H1 (cell line): Measurements from ENCODE around the gene UROS. TPM values are rescaled to one million over a fixed set of nuclear protein-coding genes. Genes with fewer than 3 reads are reported as not detected.

Experiments used
- CTCF ChIA-PET: fragments of 300-600 bp; sonication (Branson Sonifier 250); formaldehyde crosslinking; loops from one replicate; lab custom pipeline; 2021; ENCODE audit not compliant: partially characterized antibody; lab: Charles Lee
- POLR2A ChIA-PET: fragments of 300-600 bp; sonication (Branson Sonifier 250); formaldehyde crosslinking; loops from one replicate; lab custom pipeline; 2021; ENCODE audit warnings: inconsistent platforms; ENCODE audit not compliant: partially characterized antibody; lab: Charles Lee
- DNase-seq, 2 experiments: peaks; one replicate each; pipeline versions ENCODE4 v3.0.0 to v3.0.0-alpha.2; 2010 to 2022; ENCODE audit warnings: low spot score in 2 of 2, low read depth in 1 of 2, mixed read lengths in 1 of 2
- FAIRE-seq: peaks from 2 replicates; lab custom pipeline; 2011; peaks lifted over from hg19 to GRCh38; lab: Jason Lieb, UNC
- H2AFZ ChIP-seq: 2 replicates; pipeline ENCODE4 v1.8.1; 2012; ENCODE audit warnings: low read length, inconsistent platforms
- H2AK5ac ChIP-seq: 2 replicates; pipeline ENCODE4 v1.6.1; 2013; ENCODE audit warnings: low read depth, low read length
- H2BK120ac ChIP-seq: replicated peaks from 2 replicates; pipeline ENCODE3; 2013; ENCODE audit warnings: low read depth, low read length, inconsistent platforms
- H2BK12ac ChIP-seq: 2 replicates; pipeline ENCODE4 v1.6.1; 2013; ENCODE audit warnings: low read depth, low read length
- H2BK15ac ChIP-seq: 2 replicates; pipeline ENCODE4 v1.6.1; 2013; ENCODE audit warnings: low read length
- H2BK20ac ChIP-seq: 2 replicates; pipeline ENCODE4 v1.6.1; 2013; ENCODE audit warnings: low read length
- H2BK5ac ChIP-seq: 2 replicates; pipeline ENCODE4 v1.6.1; 2013; ENCODE audit warnings: low read depth, low read length
- H3K14ac ChIP-seq: 2 replicates; pipeline ENCODE4 v1.6.1; 2013; ENCODE audit warnings: inconsistent platforms; ENCODE audit not compliant: insufficient read length
- H3K18ac ChIP-seq: 2 replicates; pipeline ENCODE4 v1.6.1; 2013; ENCODE audit warnings: low read length; ENCODE audit errors: extremely low read depth
- H3K23ac ChIP-seq: 2 replicates; pipeline ENCODE4 v1.6.1; 2013; ENCODE audit warnings: inconsistent platforms; ENCODE audit not compliant: insufficient read length
- H3K23me2 ChIP-seq: 2 replicates; pipeline ENCODE4 v1.6.1; 2013; ENCODE audit warnings: low read depth, low read length
- H3K27ac ChIP-seq: 2 replicates; pipeline ENCODE4 v1.6.1; 2011; ENCODE audit warnings: low read depth, low read length, inconsistent platforms
- H3K27me3 ChIP-seq, 4 experiments: replicated peaks in 1 of 4; 1 replicate in 1 of 4; 2 replicates in 3 of 4; pipeline versions ENCODE4 v1.6.1 to v1.8.1; 2011 to 2013; ENCODE audit warnings: low read length in 3 of 4, mild to moderate bottlenecking in 3 of 4, inconsistent platforms in 2 of 4, mixed read lengths in 2 of 4, moderate library complexity in 1 of 4; ENCODE audit not compliant: control insufficient read depth in 3 of 4, insufficient read depth in 3 of 4; ENCODE audit errors: extremely low read depth in 1 of 4
- H3K36me3 ChIP-seq, 4 experiments: 2 replicates each; pipeline versions ENCODE4 v1.6.1 to v1.8.1; 2011 to 2013; ENCODE audit warnings: mild to moderate bottlenecking in 4 of 4, low read length in 3 of 4, moderate library complexity in 2 of 4, control low read depth in 1 of 4, inconsistent platforms in 1 of 4; ENCODE audit not compliant: insufficient read depth in 4 of 4, control insufficient read depth in 2 of 4
- H3K4ac ChIP-seq: replicated peaks from 2 replicates; pipeline ENCODE3; 2013; ENCODE audit warnings: low read length, low read depth, mixed read lengths, inconsistent platforms; ENCODE audit not compliant: insufficient read length
- H3K4me1 ChIP-seq, 4 experiments: replicated peaks in 1 of 4; 1 replicate in 1 of 4; 2 replicates in 3 of 4; pipeline versions ENCODE4 v1.6.1 to v1.8.1; 2011 to 2013; ENCODE audit warnings: low read length in 3 of 4, inconsistent platforms in 2 of 4, mixed read lengths in 1 of 4; ENCODE audit not compliant: insufficient read depth in 4 of 4, control insufficient read depth in 3 of 4
- H3K4me2 ChIP-seq, 2 experiments: 2 replicates each; pipeline versions ENCODE4 v1.6.1 to v1.8.1; 2011 to 2013; ENCODE audit warnings: low read depth in 2 of 2, low read length in 2 of 2, control low read depth in 1 of 2, inconsistent platforms in 1 of 2, mild to moderate bottlenecking in 1 of 2; ENCODE audit not compliant: insufficient read depth in 1 of 2
- H3K4me3 ChIP-seq, 4 experiments: fragments of 200-600, 300-600 bp in 1 of 4; sonication (generic), shearing (Covaris generic), sonication (Bioruptor Twin) in 1 of 4; 2 replicates each; pipeline versions ENCODE4 v1.5.1 to v1.8.1; 2011 to 2016; ENCODE audit warnings: low read length in 4 of 4, low read depth in 3 of 4, control low read depth in 2 of 4, inconsistent platforms in 2 of 4, mild to moderate bottlenecking in 2 of 4, mixed read lengths in 1 of 4, moderate library complexity in 1 of 4; ENCODE audit not compliant: insufficient read depth in 2 of 4; ENCODE audit errors: extremely low read depth in 1 of 4
- H3K56ac ChIP-seq: replicated peaks from 2 replicates; pipeline ENCODE3; 2013; ENCODE audit warnings: low read depth, mild to moderate bottlenecking, mixed read lengths, low read length, inconsistent platforms; ENCODE audit not compliant: insufficient read length
- H3K79me1 ChIP-seq: 2 replicates; pipeline ENCODE4 v1.6.1; 2013; ENCODE audit warnings: low read depth, low read length, control low read depth
- H3K79me2 ChIP-seq, 2 experiments: 2 replicates each; pipeline versions ENCODE4 v1.6.1 to v1.8.1; 2012 to 2013; ENCODE audit warnings: low read length in 2 of 2, mild to moderate bottlenecking in 2 of 2, inconsistent platforms in 1 of 2; ENCODE audit not compliant: insufficient read depth in 2 of 2, control insufficient read depth in 1 of 2
- H3K9ac ChIP-seq, 4 experiments: replicated peaks in 1 of 4; 1 replicate in 1 of 4; 2 replicates in 3 of 4; pipeline versions ENCODE4 v1.6.1 to v1.8.1; 2011 to 2013; ENCODE audit warnings: low read depth in 3 of 4, low read length in 3 of 4, control low read depth in 2 of 4, mild to moderate bottlenecking in 2 of 4, moderate library complexity in 2 of 4, inconsistent platforms in 1 of 4; ENCODE audit errors: extremely low read depth in 1 of 4
- H3K9me3 ChIP-seq, 2 experiments: 2 replicates each; pipeline versions ENCODE4 v1.6.1 to v1.8.1; 2012 to 2013; ENCODE audit warnings: mild to moderate bottlenecking in 2 of 2, moderate library complexity in 2 of 2, control low read depth in 1 of 2, inconsistent platforms in 1 of 2, low read depth in 1 of 2, low read length in 1 of 2, mixed read lengths in 1 of 2; ENCODE audit not compliant: insufficient read depth in 2 of 2
- H4K20me1 ChIP-seq, 2 experiments: replicated peaks in 1 of 2; 2 replicates each; pipeline versions ENCODE3 to v1.8.1; 2011 to 2013; ENCODE audit warnings: inconsistent platforms in 2 of 2, low read length in 2 of 2, mild to moderate bottlenecking in 1 of 2; ENCODE audit not compliant: insufficient read depth in 2 of 2, control insufficient read depth in 1 of 2
- H4K5ac ChIP-seq: 2 replicates; pipeline ENCODE4 v1.6.1; 2013; ENCODE audit warnings: low read length, low read depth, mixed read lengths, inconsistent platforms; ENCODE audit not compliant: insufficient read length
- H4K8ac ChIP-seq: 2 replicates; pipeline ENCODE4 v1.8.0; 2013; ENCODE audit warnings: mild to moderate bottlenecking, moderate library complexity, low read length, inconsistent platforms; ENCODE audit not compliant: insufficient read depth; ENCODE audit errors: extremely low read depth
- H4K91ac ChIP-seq: replicated peaks from 2 replicates; pipeline ENCODE3; 2013; ENCODE audit warnings: low read length, mixed read lengths, inconsistent platforms; ENCODE audit not compliant: insufficient read length
- CTBP2 ChIP-seq: IDR thresholded peaks from 2 replicates; pipeline ENCODE4 v1.7.0; 2011; ENCODE audit warnings: borderline replicate concordance, mild to moderate bottlenecking, moderate library complexity, mixed read lengths, low read length; ENCODE audit not compliant: insufficient read depth, insufficient read length
- POU5F1 ChIP-seq: IDR thresholded peaks from 2 replicates; pipeline ENCODE4 v1.6.1; 2011; ENCODE audit warnings: low read depth, mild to moderate bottlenecking, low read length, moderate library complexity
- SAP30 ChIP-seq: fragments of 300-600 bp; sonication (generic); IDR thresholded peaks from 2 replicates; pipeline ENCODE4 v1.7.1; 2012; ENCODE audit warnings: low read length, moderate library complexity, mild to moderate bottlenecking, inconsistent platforms; ENCODE audit not compliant: insufficient read depth, insufficient replicate concordance
- SP1 ChIP-seq: IDR thresholded peaks from 2 replicates; pipeline ENCODE4 v1.6.1; 2011; ENCODE audit warnings: low read depth, low read length
- WGBS, 2 experiments: shearing (Covaris generic) in 1 of 2; methylation state at CpG; one replicate each; pipeline versions ENCODE4 v1.1.6 to v1.1.7; 2013 to 2015; ENCODE audit warnings: low lambda C conversion rate in 2 of 2, mixed read lengths in 2 of 2, inconsistent platforms in 1 of 2, low coverage in 1 of 2, missing lambda C conversion rate in 1 of 2; ENCODE audit not compliant: insufficient replicate concordance in 2 of 2, insufficient coverage in 1 of 2, insufficient read length in 1 of 2; ENCODE audit errors: extremely low coverage in 1 of 2, missing lambda C conversion rate in 1 of 2; 5-methylcytosine and 5-hydroxymethylcytosine counted together
- polyA plus RNA-seq, 7 experiments: library from polyadenylated mRNA; depleted of rRNA in 3 of 7; stranded (reverse) in 5 of 7; unstranded in 2 of 7; fragments of >200 nt in 5 of 7; fragments of 200-250 nt in 2 of 7; gene quantifications; 1 replicate in 5 of 7; 2 replicates in 1 of 7; 4 replicates in 1 of 7; pipeline versions ENCODE4 v1.2.1 to v1.2.3, GENCODE V29; 2011 to 2013; ENCODE audit warnings: missing spikeins in 2 of 7, mixed read lengths in 2 of 7
- total RNA-seq: library from RNA; stranded (reverse); fragmentation: NEBNext Ultra II Directional; extraction: Animal tissue kit (Norgen Biotek cat#: 25700); gene quantifications from 2 replicates; pipeline ENCODE4 v1.2.1, GENCODE V29; 2021

UROS gene
- total and polyA plus RNA-seq, 2 of the 8 experiments (the other 6 are each of a cell fraction or from before 2014, with no cell fraction given), result 45.6 to 58.0 TPM

DNA sequence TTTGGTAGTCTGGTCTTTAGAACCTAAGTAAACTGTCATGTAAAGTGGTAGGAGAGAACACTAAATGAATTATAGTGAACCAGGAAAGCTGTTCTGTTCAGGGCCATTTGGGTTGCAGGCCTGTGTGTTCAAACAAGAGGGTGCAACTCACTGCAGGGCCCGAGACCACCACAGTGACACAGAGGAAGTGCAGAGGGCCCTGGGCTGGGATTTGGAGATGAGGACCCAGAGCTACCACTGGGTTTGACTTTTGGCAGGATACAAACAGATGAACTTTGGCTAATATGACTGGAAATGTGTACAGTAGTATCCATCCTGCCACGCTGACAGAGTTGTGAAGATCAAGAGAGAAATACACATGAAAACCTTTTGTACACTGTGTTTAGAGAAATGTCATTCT lies 57.2 kb downstream of the UROS start:
- Histone ChIP-seq H2BK12ac (no peak overlapping the region), H3K4ac (no peak overlapping the region), H4K8ac (no peak overlapping the region), H2BK120ac (no peak overlapping the region), H3K79me2 (no peaks in the 10 kb centered on the region), H3K27ac (no peak overlapping the region), H3K56ac (no peak overlapping the region), H2AK5ac (no peak overlapping the region), H3K18ac (no peak overlapping the region), H3K79me1 (no peaks in the 10 kb centered on the region), H2BK5ac (no peak overlapping the region), H2BK20ac (no peak overlapping the region), H4K5ac (no peak overlapping the region), H3K23ac (no peak overlapping the region), H3K36me3 (peaks cover 2 to 25% (median 18%) of the 10 kb centered on the region in 4 experiments; a peak in 7 of 8 replicates), H3K14ac (no peak overlapping the region), H4K91ac (no peak overlapping the region), H2AFZ (no peak overlapping the region), H2BK15ac (no peak overlapping the region), H4K20me1 (peaks cover 0 to 6% of the 10 kb centered on the region in 2 experiments), H3K23me2 (no peaks in the 10 kb centered on the region), H3K4me1 (peaks cover 0 to 7% (median 3%) of the 10 kb centered on the region in 4 experiments; a peak in 3 of 7 replicates), H3K9ac (no peak overlapping the region), H3K4me3 (no peak overlapping the region), H3K4me2 (no peak overlapping the region), H3K27me3 (no peaks in the 10 kb centered on the region), H3K9me3 (no peaks in the 10 kb centered on the region)
- ChIA-PET POLR2A (interaction anchor here (1.2 to 1.3 kb wide), 2 partner anchors 12 to 32 kb away, joined by 3 read pairs; no protein-coding TSS in a partner anchor), CTCF (no interaction called here)
- FAIRE-seq (no peak), DNase-seq (no peak)
- 86% methylated on average over 2 of the region's 2 CpGs; no CpG with 5 or more reads in 1 of the 2 experiments for WGBS, 2 experiments
- TF ChIP-seq SAP30 (no peak), CTBP2 (no peak), POU5F1 (no peak), SP1 (no peak)
